ENCODE results near the gene RPL38. TPM values are rescaled to one million over a fixed set of nuclear protein-coding genes. Genes with fewer than 3 reads are reported as not detected.

Gene RPL38
- total RNA-seq, 3 donors from 2014 or later (not counting 1 experiment from before 2014, with no cell fraction given): 560 to 802 (median 759) TPM

DNA sequence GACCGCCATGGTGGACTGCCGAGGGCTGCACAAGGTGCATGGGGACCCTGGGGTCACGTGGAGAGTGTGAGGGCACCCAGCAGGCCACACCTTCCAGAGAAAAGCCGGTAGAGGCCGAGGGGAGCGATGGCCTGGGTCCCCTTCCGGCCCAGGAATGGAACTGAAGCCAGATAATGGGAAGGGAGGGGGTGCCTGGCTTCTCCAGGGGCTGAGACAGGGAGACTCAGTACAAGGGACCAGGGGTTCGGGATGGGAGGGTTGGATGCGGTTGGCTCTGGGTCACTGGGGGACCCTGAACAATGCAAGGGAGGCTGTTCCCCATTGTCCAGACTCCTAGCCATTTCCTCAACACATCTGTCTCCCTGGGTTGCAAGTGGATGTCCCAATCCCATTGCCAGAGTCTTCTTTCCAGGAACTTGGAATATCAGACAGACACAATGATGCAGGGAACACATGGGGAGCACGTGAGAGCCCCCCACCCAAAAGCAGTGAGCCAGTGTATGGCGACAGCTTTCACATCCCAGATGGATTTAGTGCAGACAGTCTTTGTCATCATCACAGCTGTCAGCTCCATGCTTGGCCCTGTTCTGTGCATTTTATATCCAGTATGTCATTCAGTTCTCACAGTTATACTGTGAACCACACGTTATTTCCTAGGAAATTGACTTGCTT is 47.0 kb downstream of the RPL38 start:
- Mint-ChIP-seq H3K27me3 (ENCODE audit: low read depth in 2 of 2) (no peaks in the 10 kb centered on the region), H3K4me1 (peaks cover 0 to 6% of the 10 kb centered on the region in 2 donors), H3K36me3 (no peaks in the 10 kb centered on the region), H3K9me3 (no peaks in the 10 kb centered on the region), H3K4me3 (no peak overlapping the region), H3K27ac (no peak overlapping the region)
- H3K4me3 ChIP-seq (ENCODE audit: low read length): no peak overlapping the region
- H3K9me3 ChIP-seq (ENCODE audit: control insufficient read depth, insufficient read depth, low read length): no peaks in the 10 kb centered on the region
- intact Hi-C loops (cut with micrococcal nuclease): no loop called here
- TF ChIP-seq, protein P1, sequence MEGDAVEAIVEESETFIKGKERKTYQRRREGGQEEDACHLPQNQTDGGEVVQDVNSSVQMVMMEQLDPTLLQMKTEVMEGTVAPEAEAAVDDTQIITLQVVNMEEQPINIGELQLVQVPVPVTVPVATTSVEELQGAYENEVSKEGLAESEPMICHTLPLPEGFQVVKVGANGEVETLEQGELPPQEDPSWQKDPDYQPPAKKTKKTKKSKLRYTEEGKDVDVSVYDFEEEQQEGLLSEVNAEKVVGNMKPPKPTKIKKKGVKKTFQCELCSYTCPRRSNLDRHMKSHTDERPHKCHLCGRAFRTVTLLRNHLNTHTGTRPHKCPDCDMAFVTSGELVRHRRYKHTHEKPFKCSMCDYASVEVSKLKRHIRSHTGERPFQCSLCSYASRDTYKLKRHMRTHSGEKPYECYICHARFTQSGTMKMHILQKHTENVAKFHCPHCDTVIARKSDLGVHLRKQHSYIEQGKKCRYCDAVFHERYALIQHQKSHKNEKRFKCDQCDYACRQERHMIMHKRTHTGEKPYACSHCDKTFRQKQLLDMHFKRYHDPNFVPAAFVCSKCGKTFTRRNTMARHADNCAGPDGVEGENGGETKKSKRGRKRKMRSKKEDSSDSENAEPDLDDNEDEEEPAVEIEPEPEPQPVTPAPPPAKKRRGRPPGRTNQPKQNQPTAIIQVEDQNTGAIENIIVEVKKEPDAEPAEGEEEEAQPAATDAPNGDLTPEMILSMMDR (IDR thresholded peaks at IDR 0.05): no peak
- no peaks in the 10 kb centered on the region for H3K36me3 ChIP-seq (ENCODE audit: control insufficient read depth, insufficient read depth, low read length)
- H3K27ac ChIP-seq (ENCODE audit: low read length): no peak overlapping the region
- WGBS (ENCODE audit: insufficient coverage): 94% methylated on average over 12 of the region's 12 CpGs
- H3K27me3 ChIP-seq (ENCODE audit: control insufficient read depth, insufficient read depth, low read length): no peaks in the 10 kb centered on the region
- H3K4me1 ChIP-seq (ENCODE audit: control insufficient read depth, insufficient read depth, low read length): no peaks in the 10 kb centered on the region
- ATAC-seq (no peak), DNase-seq (no peak)

- H3K36me3 ChIP-seq (ENCODE audit: control insufficient read depth, insufficient read depth, low read length): no peaks in the 10 kb centered on the region
These were observed 47.6 kb downstream of the RPL38 start for GRCh38 chr17:74251051-74251450.

GRCh38 chr17:74251569-74251968 is 48.1 kb downstream of the RPL38 start:
- 91% methylated on average over 6 of the region's 6 CpGs for WGBS (ENCODE audit: insufficient coverage)
- Mint-ChIP-seq H3K27ac (no peak overlapping the region), H3K4me3 (no peak overlapping the region), H3K27me3 (ENCODE audit: low read depth in 2 of 2) (no peaks in the 10 kb centered on the region), H3K36me3 (no peaks in the 10 kb centered on the region), H3K9me3 (no peaks in the 10 kb centered on the region), H3K4me1 (peaks cover 0 to 6% of the 10 kb centered on the region in 2 donors)
- ATAC-seq: no peak
- Histone ChIP-seq H3K27me3 (ENCODE audit: control insufficient read depth, insufficient read depth, low read length) (no peaks in the 10 kb centered on the region), H3K27ac (ENCODE audit: low read length) (no peak overlapping the region), H3K4me3 (ENCODE audit: low read length) (no peak overlapping the region), H3K36me3 (ENCODE audit: control insufficient read depth, insufficient read depth, low read length) (no peaks in the 10 kb centered on the region), H3K9me3 (ENCODE audit: control insufficient read depth, insufficient read depth, low read length) (no peaks in the 10 kb centered on the region), H3K4me1 (ENCODE audit: control insufficient read depth, insufficient read depth, low read length) (no peaks in the 10 kb centered on the region)
- no peak for DNase-seq
- TF ChIP-seq, protein P1 (IDR thresholded peaks at IDR 0.05): no peak
- intact Hi-C loops (cut with micrococcal nuclease): no loop called here

More at GRCh38 chr17:74251051-74251450, 47.6 kb downstream of the RPL38 start:
- 98% methylated on average over 8 of the region's 8 CpGs for WGBS (ENCODE audit: insufficient coverage)
- Histone ChIP-seq H3K4me1 (ENCODE audit: control insufficient read depth, insufficient read depth, low read length) (no peaks in the 10 kb centered on the region), H3K9me3 (ENCODE audit: control insufficient read depth, insufficient read depth, low read length) (no peaks in the 10 kb centered on the region), H3K27ac (ENCODE audit: low read length) (no peak overlapping the region), H3K27me3 (ENCODE audit: control insufficient read depth, insufficient read depth, low read length) (no peaks in the 10 kb centered on the region), H3K4me3 (ENCODE audit: low read length) (no peak overlapping the region)
- Mint-ChIP-seq H3K27ac (no peak overlapping the region), H3K36me3 (no peaks in the 10 kb centered on the region), H3K9me3 (no peaks in the 10 kb centered on the region), H3K27me3 (ENCODE audit: low read depth in 2 of 2) (no peaks in the 10 kb centered on the region), H3K4me3 (no peak overlapping the region), H3K4me1 (peaks cover 0 to 6% of the 10 kb centered on the region in 2 donors)
- DNase-seq (no peak), ATAC-seq (no peak)
- intact Hi-C loops (cut with micrococcal nuclease): no loop called here
- TF ChIP-seq, protein P1 (IDR thresholded peaks at IDR 0.05): no peak

- Histone ChIP-seq H3K4me3 (ENCODE audit: low read length) (no peak overlapping the region), H3K9me3 (ENCODE audit: control insufficient read depth, insufficient read depth, low read length) (no peaks in the 10 kb centered on the region), H3K4me1 (ENCODE audit: control insufficient read depth, insufficient read depth, low read length) (no peaks in the 10 kb centered on the region), H3K27ac (ENCODE audit: low read length) (no peak overlapping the region), H3K27me3 (ENCODE audit: control insufficient read depth, insufficient read depth, low read length) (no peaks in the 10 kb centered on the region), H3K36me3 (ENCODE audit: control insufficient read depth, insufficient read depth, low read length) (no peaks in the 10 kb centered on the region)
- H3K9me3 Mint-ChIP-seq: no peaks in the 10 kb centered on the region
- no peaks in the 10 kb centered on the region for H3K36me3 Mint-ChIP-seq
- peaks cover 0 to 6% of the 10 kb centered on the region in 2 donors for H3K4me1 Mint-ChIP-seq
- H3K4me3 Mint-ChIP-seq: no peak overlapping the region
- intact Hi-C loops (cut with micrococcal nuclease): no loop called here
- WGBS (ENCODE audit: insufficient coverage): 76% methylated on average over 8 of the region's 8 CpGs
- no peak for ATAC-seq
- H3K27ac Mint-ChIP-seq: no peak overlapping the region
- no peaks in the 10 kb centered on the region for H3K27me3 Mint-ChIP-seq (ENCODE audit: low read depth in 2 of 2)
- TF ChIP-seq, protein P1 (IDR thresholded peaks at IDR 0.05): no peak
- DNase-seq: no peak
These were observed 48.7 kb downstream of the RPL38 start for GRCh38 chr17:74252211-74252610.

Measured in natural killer cell (primary cell).